ENCODE results near the gene PALLD. TPM values are rescaled to one million over a fixed set of nuclear protein-coding genes. Genes with fewer than 3 reads are reported as not detected.

The PALLD gene
- polyA plus RNA-seq, 3 donors = 6.1 to 11.8 (median 9.9) TPM

GRCh38 chr4:168531305-168531704, 34.5 kb downstream of the PALLD start:
- H2AFZ ChIP-seq (ENCODE audit: insufficient read depth, low read depth, low read length, poor library complexity, severe bottlenecking) = no peak overlapping the region
- no peak overlapping the region for H3K9ac ChIP-seq (ENCODE audit: insufficient read depth, low read length, poor library complexity, severe bottlenecking)
- TF ChIP-seq CTCF (IDR thresholded peaks at IDR 0.05) = no peak
- no peaks in the 10 kb centered on the region for H4K20me1 ChIP-seq (ENCODE audit: insufficient read depth, low read length)
- no peak overlapping the region for H3K4me2 ChIP-seq (replicated peaks; ENCODE audit: extremely low read depth, low read length, poor library complexity, severe bottlenecking)
- no peaks in the 10 kb centered on the region for H3K9me3 Mint-ChIP-seq
- H3K36me3 ChIP-seq (replicated peaks in 1 of 2; ENCODE audit: control insufficient read depth in 1 of 2, insufficient read depth in 2 of 2, low read length in 2 of 2) = no peaks in the 10 kb centered on the region
- no peaks in the 10 kb centered on the region for H3K79me2 ChIP-seq (ENCODE audit: insufficient read depth, low read length)
- no peak overlapping the region for H3K4me3 Mint-ChIP-seq
- H3K27ac ChIP-seq (ENCODE audit: low read depth in 1 of 2, low read length in 2 of 2) = no peak overlapping the region
- intact Hi-C loops (cut with micrococcal nuclease) = no loop called here
- no peaks in the 10 kb centered on the region for H3K27me3 Mint-ChIP-seq (ENCODE audit: low read depth in 3 of 3)
- peaks cover 2% of the 10 kb centered on the region for H3K4me1 Mint-ChIP-seq
- no peak overlapping the region for H3K27ac Mint-ChIP-seq
- H3K4me3 ChIP-seq (replicated peaks in 1 of 3; ENCODE audit: low read depth in 2 of 3, low read length in 3 of 3) = no peak overlapping the region
- no peaks in the 10 kb centered on the region for H3K36me3 Mint-ChIP-seq
- 93% methylated on average over 2 of the region's 4 CpGs for WGBS (ENCODE audit: insufficient coverage)
- no peak for DNase-seq
- H3K9me3 ChIP-seq (replicated peaks in 1 of 2; ENCODE audit: control insufficient read depth in 1 of 2, insufficient read depth in 1 of 2, low read length in 2 of 2) = no peaks in the 10 kb centered on the region
- no peaks in the 10 kb centered on the region for H3K27me3 ChIP-seq (ENCODE audit: control insufficient read depth in 2 of 2, insufficient read depth in 2 of 2, low read length in 2 of 2)
- H3K4me1 ChIP-seq (ENCODE audit: control insufficient read depth in 1 of 2, insufficient read depth in 2 of 2, low read length in 2 of 2) = no peaks in the 10 kb centered on the region

GRCh38 chr4:168534535-168534934, 37.7 kb downstream of the PALLD start:
- Histone ChIP-seq H3K4me2 (replicated peaks; ENCODE audit: extremely low read depth, low read length, poor library complexity, severe bottlenecking) (no peak overlapping the region), H3K9me3 (replicated peaks in 1 of 2; ENCODE audit: control insufficient read depth in 1 of 2, insufficient read depth in 1 of 2, low read length in 2 of 2) (no peaks in the 10 kb centered on the region), H3K9ac (ENCODE audit: insufficient read depth, low read length, poor library complexity, severe bottlenecking) (no peak overlapping the region), H3K36me3 (replicated peaks in 1 of 2; ENCODE audit: control insufficient read depth in 1 of 2, insufficient read depth in 2 of 2, low read length in 2 of 2) (no peaks in the 10 kb centered on the region), H3K4me3 (replicated peaks in 1 of 3; ENCODE audit: low read depth in 2 of 3, low read length in 3 of 3) (no peak overlapping the region), H4K20me1 (ENCODE audit: insufficient read depth, low read length) (no peaks in the 10 kb centered on the region), H3K4me1 (ENCODE audit: control insufficient read depth in 1 of 2, insufficient read depth in 2 of 2, low read length in 2 of 2) (no peaks in the 10 kb centered on the region), H3K27ac (ENCODE audit: low read depth in 1 of 2, low read length in 2 of 2) (no peak overlapping the region), H3K79me2 (ENCODE audit: insufficient read depth, low read length) (no peaks in the 10 kb centered on the region), H2AFZ (ENCODE audit: insufficient read depth, low read depth, low read length, poor library complexity, severe bottlenecking) (no peak overlapping the region), H3K27me3 (ENCODE audit: control insufficient read depth in 2 of 2, insufficient read depth in 2 of 2, low read length in 2 of 2) (no peaks in the 10 kb centered on the region)
- no peak overlapping the region for H3K27ac Mint-ChIP-seq
- peaks cover 0 to 3% (median 0%) of the 10 kb centered on the region in 3 donors for H3K27me3 Mint-ChIP-seq (ENCODE audit: low read depth in 3 of 3)
- WGBS (ENCODE audit: insufficient coverage) = no CpG with 5 or more reads among the region's 1 CpG
- no peak for TF ChIP-seq CTCF (IDR thresholded peaks at IDR 0.05)
- peaks cover 2% of the 10 kb centered on the region for H3K4me1 Mint-ChIP-seq
- no peak for DNase-seq
- intact Hi-C loops (cut with micrococcal nuclease) = no loop called here
- H3K4me3 Mint-ChIP-seq = no peak overlapping the region
- H3K9me3 Mint-ChIP-seq = no peaks in the 10 kb centered on the region
- H3K36me3 Mint-ChIP-seq = no peaks in the 10 kb centered on the region

All from CD14-positive monocyte (primary cell).